ENCODE results near the gene MYO1D.
"Not testable (repeated sequence)": the region's sequence is repeated elsewhere in the genome, so short reads cannot be mapped to it uniquely, and the experiment has no call there.

GRCh38 chr17:32524553-32524880, 352.4 kb downstream of the MYO1D start:
- not testable (repeated sequence) for TF ChIP-seq CTCF (conservative IDR thresholded peaks at IDR 0.05; ENCODE audit: low read length); EZH2phosphoT487 (IDR thresholded peaks at IDR 0.05; ENCODE audit: borderline replicate concordance, low read depth, low read length)
